ENCODE measurements around the gene JTB.

JTB gene

DNA sequence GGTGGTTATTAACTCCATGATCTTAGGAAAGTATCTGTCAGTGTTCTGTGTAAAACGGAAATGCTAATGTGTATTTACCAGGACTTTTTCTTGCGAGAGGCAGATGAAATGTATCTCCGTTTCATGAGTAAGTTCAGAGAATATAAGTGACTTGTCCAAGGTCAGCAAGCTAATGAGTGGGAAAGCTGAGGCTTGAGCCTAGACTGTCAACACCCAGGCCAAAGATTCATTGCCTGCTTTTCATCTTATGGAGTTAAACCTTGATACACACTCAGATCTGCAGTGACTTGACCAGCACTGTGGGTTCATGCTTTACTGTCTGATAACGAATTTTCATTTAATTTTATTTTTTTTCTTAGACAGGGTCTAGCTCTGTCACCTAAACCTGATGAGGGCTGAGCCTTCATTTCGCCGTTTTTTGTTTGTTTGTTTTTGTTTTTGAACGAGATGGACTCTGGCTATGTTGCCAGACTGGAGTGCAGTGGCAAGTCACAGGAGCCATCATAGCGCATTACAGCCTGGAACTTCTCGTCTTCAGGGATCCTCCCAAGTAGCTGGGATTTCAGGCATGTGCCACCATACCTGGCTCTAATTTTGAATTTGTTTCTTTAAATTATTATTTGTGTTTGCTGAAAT is 918 bp upstream of the JTB start:
- no peak for DNase-seq (ENCODE audit: low spot score)

DNA sequence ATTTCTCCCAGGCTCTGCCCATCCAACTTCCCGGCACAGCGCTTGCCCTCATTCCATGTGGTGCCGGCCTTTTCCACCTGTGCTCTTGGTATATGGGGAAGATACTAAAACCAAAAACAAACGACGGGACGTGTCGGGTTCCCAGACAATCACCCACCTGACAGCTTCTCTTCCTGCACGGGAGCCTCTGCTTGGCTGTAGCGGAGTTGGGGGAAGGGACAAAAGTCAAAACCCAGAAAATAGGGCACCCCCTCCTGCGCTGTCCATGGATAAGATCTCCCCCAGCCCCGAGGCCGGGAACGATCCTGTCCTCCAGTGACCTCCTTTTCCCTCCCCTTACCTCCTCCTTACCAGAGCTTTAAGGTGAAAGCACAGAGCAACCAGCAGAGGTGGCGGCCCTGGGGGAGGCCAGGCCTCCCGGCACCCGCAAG is 640 bp downstream of the JTB start:
- no peak for DNase-seq (ENCODE audit: low spot score)

DNA sequence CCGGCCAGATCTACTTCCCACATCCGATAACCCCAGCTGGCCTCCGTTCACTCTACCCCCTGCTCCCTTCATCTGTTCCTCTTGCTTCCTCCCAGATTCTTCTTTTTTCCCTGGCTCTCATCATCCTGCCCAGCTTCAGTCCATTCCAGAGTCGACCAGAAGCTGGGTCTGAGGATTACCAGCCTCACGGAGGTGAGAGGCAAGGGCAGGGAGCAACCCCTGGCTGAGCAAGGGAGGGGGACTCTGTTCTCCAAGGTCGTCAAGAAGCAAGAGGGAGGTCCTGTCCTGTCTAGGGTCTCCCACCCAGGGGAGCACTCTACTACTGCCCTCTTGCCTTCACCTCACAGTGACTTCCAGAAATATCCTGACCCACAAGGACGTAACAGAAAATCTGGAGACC is 3.9 kb downstream of the JTB start:
- DNase-seq (ENCODE audit: low spot score), result no peak

DNA sequence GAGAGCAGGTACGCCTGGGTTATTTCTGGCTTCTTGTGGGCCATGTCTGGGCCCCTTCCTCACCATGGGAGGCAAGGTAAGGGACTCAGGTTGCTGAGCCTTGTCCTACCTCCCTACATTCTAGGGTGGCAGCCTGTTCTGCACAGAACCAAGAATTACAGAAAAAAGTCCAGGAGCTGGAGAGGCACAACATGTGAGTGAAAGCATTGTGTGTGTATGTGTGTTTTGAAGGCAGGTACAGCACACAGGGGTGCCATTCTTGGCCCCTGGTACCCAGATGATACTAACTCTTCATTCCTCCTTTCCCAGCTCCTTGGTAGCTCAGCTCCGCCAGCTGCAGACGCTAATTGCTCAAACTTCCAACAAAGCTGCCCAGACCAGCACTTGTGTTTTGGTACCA is 4.4 kb downstream of the JTB start:
- DNase-seq (ENCODE audit: low spot score), result no peak

DNA sequence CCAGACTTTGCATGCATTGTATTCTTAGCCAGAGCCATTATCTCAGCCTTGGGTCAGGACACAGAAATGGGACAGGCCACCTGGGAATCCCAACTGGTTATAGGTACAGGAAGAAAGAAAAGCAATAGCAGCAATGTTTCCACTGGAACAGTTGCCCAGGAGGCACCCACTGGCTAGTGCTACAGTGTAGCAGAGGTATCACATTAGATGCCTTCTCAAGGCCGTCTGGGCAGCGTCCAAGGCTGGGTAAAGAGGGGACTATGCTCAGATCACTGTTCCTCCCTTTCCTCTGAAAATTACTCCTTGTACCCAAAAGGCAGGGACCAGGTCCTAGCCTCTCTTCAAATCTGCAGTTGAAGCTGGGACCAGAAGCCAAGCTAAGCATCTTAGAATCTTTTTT is 7.1 kb downstream of the JTB start:
- no peak for DNase-seq (ENCODE audit: low spot score)

DNA sequence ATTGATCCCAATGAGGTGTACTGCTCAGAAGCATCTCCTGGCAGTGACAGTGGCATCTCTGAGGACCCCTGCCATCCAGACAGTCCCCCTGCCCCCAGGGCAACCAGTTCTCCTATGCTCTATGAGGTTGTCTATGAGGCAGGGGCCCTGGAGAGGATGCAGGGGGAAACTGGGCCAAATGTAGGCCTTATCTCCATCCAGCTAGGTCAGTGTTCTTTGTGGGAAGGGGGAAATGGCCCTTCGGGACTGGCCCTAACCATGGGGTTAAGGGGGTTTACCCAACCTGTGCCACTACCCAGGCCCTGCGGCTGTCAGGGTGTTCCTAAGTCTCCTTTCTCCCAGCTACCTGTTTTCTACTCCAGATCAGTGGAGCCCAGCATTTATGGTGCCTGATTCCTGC is 8.5 kb downstream of the JTB start:
- no peak for DNase-seq (ENCODE audit: low spot score)

DNA sequence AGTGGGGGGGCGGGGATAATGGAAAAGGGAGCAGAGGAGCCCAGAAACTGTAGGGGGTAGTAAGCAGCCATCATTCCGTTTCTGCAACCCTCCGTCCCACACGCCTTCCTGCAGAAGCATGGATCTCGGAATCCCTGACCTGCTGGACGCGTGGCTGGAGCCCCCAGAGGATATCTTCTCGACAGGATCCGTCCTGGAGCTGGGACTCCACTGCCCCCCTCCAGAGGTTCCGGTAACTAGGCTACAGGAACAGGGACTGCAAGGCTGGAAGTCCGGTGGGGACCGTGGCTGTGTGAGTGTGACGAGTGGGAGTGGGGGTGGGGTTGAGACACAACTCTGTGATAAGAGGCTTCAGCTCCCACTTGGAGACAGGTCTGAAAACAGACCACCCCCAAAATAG is 9.1 kb downstream of the JTB start:
- no peak for DNase-seq (ENCODE audit: low spot score)

DNA sequence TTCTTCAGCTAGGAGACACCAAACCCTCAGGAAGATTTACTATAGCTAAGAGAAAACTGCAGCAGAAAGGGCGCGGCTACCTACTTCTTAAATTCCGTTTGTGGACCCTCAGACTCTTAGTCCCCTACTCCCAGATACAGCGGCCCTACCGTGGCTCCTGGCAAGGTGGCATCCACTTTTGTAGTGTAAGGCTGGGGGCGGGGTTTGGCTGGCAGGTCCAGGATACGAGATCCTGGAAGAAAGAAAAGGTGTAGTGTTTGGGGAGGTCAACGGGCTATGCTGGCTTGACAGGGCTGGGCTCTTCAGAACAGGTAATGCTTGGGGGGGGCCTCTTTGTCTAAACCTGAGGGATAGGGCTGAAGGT is 9.5 kb downstream of the JTB start:
- no peak for DNase-seq (ENCODE audit: low spot score)

DNA sequence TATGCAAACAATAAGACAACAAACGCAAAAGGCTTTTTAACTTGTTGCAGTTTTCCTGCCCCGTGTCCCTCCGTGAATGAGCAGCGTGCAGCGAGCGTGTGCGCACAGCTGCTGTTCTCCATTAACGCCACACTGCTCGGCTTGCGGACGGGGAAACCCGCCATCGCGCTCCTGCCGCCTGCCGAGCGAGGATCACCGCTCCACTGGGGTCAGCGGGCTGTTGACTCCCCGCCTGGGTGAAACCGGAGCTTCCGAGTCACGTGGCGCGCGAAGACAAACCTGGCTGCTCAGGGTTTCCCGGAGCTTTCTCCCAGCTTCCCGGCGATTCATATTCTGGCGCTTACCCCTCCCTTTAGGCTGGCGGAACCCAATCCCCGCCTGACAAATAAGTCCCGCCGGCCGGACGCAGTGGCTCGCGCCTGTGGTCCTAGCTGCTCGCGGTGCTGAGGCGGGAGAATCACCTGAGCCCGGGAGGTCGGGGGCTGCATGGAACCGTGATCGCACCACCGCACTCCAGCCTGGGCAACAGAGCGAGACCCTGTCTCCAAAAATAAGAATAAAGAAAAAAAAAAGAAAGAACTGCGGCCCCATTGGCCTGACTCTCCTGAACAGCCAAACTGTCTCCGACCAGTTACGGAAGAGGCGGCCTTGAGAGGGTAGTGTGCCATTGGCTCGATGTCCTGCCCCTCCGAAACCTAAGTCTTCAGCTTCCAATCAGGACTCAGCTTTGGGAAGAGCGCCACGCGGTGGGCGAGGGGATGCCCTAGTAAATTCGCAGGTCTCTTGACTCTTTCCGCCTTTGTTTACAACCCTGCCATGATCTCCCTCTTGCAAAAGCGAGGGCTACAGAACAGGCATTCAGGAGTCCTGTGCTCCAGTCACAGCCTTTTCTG is 10.1 kb downstream of the JTB start, which contains the start of gene CREB3L4:
TSS of gene CREB3L4 (plus strand) at position 796 of the 893 bp plus-strand sequence. CDS start 624 bp downstream, outside the sequence.
- DNase-seq (ENCODE audit: low spot score), result peak; percentile 94

DNA sequence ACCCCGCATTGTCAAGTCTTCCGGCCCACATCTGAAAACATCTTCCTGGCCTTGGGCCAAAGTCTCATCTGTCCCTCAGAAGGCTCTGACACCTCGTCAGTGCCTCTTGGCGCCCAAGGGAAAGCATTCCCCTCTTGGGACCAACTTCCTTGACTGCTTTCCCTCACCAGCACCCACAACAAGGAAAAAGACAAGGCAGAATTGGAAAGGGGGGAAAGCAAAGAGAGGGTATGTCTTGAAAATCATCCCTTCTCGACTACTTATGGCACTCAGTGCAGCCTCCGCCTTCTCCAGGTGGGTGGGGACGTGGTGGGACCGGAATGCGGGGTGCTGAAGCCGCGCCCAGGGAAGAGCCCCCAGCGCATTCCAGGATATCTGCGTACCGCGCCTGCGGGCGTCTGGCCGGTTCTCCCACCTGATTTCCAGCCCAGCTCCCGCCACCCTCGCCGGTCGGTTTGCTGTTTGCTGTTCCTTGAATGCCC is 13.6 kb downstream of the JTB start:
- no peak for DNase-seq (ENCODE audit: low spot score)

DNA sequence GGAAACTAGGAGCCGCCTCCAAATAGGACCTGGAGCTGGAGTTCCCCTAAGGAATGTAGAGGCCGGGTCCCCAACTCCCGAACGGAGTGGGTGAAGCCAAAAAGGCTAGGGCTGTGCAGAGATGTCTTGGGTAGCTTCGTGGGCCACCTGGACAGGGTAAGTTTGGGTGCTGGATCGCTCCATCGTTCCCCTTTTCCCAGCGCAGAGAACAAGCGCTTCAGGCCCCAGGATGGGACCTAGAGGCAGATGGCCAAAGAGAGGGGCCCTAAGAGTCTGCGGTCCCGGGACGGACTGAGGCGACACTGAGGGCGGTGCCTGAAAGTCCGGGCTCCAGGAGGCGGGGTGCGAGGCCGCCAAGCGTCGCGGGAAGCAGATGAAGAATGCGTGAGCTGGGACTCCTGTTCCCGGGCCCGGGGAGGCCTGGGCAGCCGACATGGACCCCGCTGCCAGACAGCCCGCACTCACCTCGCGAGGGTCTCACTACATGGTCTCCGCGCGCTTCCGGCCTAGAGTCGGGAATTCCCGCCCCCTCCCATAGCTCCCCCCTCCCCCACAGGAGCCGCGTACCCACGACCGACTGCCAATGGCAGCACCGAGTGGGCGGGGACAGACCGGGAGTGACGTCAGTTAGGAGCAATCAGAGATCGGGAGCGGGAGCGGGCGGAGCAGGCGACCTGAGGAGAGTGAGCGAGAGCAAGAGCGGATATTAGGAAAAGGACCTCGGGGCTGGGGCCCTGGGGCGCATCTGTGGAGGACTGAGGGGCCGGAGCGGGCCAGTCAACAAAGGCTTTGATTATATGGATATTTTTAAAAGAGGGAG is 14.2 kb downstream of the JTB start, which contains the start of gene SLC39A1:
TSS of gene SLC39A1 (minus strand) at position 508 of the 820 bp plus-strand sequence. CDS start 822 bp downstream, outside the sequence.
- DNase-seq (ENCODE audit: low spot score), result peak; percentile 98

DNA sequence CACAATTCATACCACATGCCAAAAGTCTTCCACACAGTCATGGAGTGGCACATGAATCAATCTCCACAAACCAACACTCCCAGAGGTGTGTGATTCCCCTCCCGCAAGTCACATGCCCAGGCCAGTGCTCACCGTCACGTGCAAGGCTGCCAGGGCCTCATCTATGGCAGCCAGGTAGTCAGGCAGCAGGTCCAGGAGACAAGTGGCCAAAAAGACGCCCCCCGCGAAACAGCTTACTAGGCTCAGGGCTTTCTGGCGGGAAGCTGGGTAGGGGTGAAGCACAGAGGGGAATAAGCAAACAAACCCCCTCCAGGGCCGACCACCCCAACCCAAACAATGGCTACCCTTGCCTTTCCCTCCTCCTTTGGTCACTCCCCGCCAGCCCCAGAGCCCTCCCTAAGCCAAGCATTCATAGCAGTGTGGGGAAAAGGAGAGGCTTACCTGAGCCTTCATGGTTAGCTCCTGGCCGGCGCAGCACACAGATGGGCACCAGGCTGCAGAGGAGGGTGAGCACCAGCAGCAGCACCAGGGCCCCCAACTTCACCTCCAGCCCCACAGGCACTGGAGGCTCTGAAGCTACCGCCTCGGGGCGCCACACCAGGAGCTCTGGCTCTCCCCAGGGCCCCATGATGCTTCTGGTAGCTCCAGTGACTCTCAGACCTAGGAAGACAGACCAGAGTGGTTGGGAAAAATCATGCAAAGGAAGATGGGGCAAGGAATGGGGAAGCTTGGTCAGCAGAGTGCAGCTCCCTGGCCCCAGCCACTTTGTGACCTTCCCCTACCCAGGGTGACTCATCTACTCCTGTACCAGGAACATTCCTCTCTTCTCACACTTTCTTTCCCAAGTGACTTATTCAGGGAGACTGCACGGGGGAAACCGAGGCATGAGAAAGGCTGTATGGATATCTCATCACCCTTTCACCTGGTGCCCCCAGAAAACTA is 15.1 kb downstream of the JTB start:
- DNase-seq (ENCODE audit: low spot score), result no peak

DNA sequence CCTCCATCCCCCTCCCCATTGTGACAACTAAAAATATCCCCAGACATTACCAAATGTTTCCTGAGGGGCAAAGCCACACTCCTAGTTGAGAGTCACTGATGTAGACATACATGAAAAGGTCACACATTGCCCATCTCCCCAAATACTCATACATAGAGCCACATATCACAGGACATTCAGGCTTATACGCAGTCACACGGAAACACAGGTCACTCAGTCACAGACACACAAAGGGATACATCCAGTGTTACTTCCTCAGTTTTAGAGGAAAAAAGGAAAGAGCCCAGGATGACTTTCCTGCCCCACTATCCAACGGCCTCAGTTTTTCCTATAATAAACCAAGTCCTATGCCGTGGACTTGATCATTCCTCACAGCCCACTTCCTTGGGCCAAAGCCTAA is 16.1 kb downstream of the JTB start:
- no peak for DNase-seq (ENCODE audit: low spot score)

DNA sequence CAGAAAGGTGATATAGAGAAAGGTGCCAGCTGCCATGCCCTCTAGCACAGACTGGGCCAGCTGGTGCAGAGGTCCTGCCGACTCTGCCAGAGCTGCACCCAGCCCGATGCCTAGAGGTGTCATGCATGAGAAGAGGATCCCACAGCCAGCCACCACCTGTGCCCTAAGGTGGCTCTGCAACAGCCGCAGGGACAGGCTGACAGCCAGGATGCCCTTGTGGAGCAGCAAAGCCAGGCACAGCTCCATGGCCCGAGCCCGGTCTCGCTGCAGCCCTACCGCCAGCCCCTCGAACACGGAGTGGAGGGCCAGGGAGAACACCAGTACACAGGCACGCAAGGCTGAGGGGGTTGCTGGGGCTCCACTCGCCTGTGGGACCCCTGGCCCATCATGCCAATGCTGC is 17.3 kb downstream of the JTB start:
- no peak for DNase-seq (ENCODE audit: low spot score)

DNA sequence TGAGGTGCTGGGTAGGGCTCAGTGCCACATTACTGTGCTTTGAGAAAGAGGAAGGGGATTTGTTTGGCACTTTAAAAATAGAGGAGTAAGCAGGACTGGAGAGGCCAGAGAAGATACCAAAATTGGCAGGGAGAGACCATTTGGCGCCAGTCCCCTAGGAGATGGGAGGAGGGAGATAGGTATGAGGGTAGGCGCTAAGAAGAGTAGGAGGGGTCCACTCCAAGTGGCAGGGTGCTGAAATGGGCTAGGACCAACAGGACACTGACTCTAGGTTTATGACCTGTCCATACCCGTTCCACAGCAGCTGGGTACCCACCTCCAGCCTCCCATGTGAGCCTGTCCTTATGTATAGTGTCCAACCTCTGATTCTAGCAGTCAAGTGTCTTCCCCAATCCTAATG is 18.0 kb downstream of the JTB start:
- DNase-seq (ENCODE audit: low spot score), result no peak

DNA sequence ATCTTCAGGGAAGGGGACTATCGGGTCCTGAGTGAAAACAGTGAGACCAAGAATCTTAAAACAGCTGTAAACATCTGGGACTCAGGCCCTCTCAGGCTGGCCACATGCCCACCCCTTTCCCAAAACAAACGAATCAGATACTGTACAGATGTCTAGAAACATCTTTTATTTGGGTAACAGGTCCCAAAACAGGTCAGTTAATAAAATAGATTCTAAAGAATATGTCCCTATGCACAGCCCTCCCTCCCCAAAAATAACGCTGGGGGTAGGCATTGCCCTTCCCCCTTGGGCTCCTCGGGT is 18.6 kb downstream of the JTB start:
- DNase-seq (ENCODE audit: low spot score), result no peak

DNA sequence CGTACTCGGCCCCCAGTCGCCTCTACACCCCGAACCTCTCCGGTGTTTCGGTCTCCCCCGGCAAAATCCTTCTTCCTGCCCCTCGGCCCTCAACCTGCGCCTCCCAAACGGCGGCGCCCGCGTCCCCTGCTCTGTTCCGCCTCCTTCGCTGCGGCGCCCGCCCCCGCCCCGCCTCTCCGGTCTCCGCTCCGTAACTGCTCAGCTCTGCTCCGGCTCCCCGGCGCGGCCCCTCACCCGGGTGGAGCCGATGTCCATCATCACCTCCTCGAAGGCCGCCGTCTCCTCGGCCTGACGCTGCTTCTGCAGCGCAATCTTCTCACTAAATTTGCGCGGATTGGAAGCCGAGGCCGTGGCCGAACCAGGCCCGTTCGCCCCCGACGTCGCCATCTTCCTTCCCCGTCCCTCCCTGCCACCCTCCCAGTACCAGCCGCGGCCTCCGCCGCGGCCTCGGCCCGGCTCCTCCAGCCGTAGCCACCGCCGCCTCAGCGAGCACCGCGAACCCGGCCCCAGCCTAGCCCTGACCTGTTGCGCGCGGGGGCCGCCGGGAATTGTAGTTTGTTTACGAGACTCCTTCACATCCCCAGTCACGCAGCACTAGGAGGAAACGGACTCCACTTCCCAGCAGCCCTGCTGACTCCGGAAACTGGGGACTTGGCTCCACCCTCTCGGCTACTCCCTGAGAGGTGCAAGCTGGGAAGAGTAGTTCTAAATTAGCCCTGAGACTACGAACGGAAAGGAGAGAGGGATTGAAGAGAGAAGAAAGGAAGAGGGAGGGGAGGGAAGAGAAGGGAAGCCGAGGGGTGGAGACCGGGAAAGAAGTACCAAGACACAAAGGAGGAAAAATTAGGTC is 19.1 kb downstream of the JTB start, which contains the start of gene CRTC2:
TSS of gene CRTC2 (minus strand) at position 502 of the 850 bp plus-strand sequence. CDS start at position 387, 115 bp downstream.
- DNase-seq (ENCODE audit: low spot score), result peak; percentile 100

DNA sequence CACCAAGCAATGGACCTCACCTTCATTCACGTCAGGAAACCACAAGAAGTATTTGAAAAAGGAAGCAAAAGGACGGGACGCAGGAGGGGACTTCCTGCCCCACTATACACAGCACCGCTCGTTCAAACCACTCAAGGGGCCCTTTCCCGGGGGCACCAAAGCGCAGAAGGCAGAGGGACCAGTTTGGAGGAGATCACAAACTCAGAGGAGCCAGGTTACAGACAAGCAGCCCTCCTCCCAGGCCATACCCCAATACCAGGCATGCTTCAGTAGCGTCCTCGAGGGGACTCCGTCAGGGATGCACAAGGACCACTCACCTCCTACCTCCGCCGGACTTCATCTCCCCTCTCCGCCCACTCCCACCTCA is 19.7 kb downstream of the JTB start:
- DNase-seq (ENCODE audit: low spot score), result no peak

DNA sequence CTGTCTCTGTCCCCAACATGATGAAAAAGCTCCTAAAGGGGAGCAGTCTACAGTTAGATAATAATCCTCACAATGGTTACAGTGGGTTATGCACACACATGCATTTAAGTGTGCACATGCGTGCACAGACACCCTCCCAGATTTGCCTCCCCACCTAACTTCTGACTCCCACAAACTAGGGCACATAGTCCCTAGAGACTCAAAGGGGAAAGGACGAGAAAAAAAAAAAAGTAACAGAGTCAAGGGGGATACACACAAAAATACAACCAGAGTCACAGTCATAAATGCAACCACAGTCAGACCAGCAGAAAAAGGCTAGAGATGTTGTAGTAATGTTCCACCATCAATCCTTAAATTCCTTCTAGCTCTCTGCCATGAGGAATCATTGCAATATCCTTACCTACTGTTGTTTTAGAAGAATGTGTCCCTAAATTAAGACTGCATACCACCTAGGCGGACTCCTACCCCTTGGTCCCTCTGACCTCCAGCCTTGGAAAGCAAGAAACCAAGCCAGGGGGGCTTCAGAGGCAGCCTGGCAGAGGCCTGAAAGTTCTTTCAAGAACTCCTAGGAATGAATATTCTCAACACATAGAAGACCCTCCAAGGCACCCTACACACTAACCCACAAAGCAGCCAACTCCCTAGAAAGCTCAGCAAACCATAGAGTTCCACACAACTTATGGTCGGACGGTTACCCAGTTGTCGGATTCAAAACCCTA is 20.3 kb downstream of the JTB start:
- no peak for DNase-seq (ENCODE audit: low spot score)

DNA sequence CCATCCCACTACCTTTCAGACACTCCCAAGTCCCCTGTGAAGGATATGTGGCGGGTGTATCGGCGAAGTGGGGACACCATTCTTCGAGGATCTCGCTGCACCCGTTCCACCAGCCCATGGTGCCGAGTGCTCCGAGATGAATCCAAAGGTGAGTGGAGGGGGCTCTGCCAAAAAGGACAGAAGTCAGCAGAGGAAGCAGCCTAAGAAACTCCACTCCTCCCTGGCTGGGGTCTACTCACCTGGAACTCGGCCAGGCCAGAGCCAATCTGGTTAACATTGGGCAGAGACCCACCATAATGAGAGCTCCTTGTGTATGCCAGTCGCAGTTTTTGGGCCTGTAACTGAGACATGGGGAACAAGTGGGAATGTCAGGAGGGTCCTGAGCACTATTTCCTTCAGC is 22.6 kb downstream of the JTB start:
- DNase-seq (ENCODE audit: low spot score), result no peak

Measured in HuH-7 (cell line).